ENCODE data around the gene NUP188.

The NUP188 gene

GRCh38 chr9:128901379-128901778 is 46.1 kb upstream of the NUP188 start:
- Histone ChIP-seq H3K4me3 (ENCODE audit: low read depth, low read length) (no peak overlapping the region), H3K9me3 (ENCODE audit: control insufficient read depth, insufficient read depth, low read depth, low read length) (no peaks in the 10 kb centered on the region), H3K36me3 (ENCODE audit: control insufficient read depth in 2 of 2, insufficient read depth in 1 of 2, low read length in 2 of 2) (peaks cover 0 to 18% of the 10 kb centered on the region in 2 experiments; a peak in 2 of 3 replicates), H3K27ac (ENCODE audit: extremely low read depth, low read depth, low read length) (no peak overlapping the region), H3K4me1 (ENCODE audit: control insufficient read depth, insufficient read depth, low read length) (no peaks in the 10 kb centered on the region)
- ChIA-PET CTCF (interaction anchor here (0.6 to 0.7 kb wide), 3 partner anchors 20 to 23 kb away, joined by 3 to 6 read pairs (median 4); no protein-coding TSS in a partner anchor), POLR2A (no interaction called here)
- TF ChIP-seq ZNF660 (tag by site-specific recombination; IDR thresholded peaks at IDR 0.05) (no peak), ZNF121 (tag by site-specific recombination; IDR thresholded peaks at IDR 0.05) (peak; percentile 50; the same call in 1 of the 2 replicates)

GRCh38 chr9:128901822-128902221 is 45.7 kb upstream of the NUP188 start:
- CTCF ChIA-PET = interaction anchor here (0.6 to 0.7 kb wide), 2 partner anchors 22 to 23 kb away, joined by 3 to 6 read pairs; no protein-coding TSS in a partner anchor
- Histone ChIP-seq H3K27ac (ENCODE audit: extremely low read depth, low read depth, low read length) (no peak overlapping the region), H3K4me3 (ENCODE audit: low read depth, low read length) (no peak overlapping the region), H3K36me3 (ENCODE audit: control insufficient read depth in 2 of 2, insufficient read depth in 1 of 2, low read length in 2 of 2) (peaks cover 0 to 18% of the 10 kb centered on the region in 2 experiments; a peak in 2 of 3 replicates), H3K4me1 (ENCODE audit: control insufficient read depth, insufficient read depth, low read length) (no peaks in the 10 kb centered on the region), H3K9me3 (ENCODE audit: control insufficient read depth, insufficient read depth, low read depth, low read length) (no peaks in the 10 kb centered on the region)
- POLR2A ChIA-PET = no interaction called here
- TF ChIP-seq ZNF768 (tag by site-specific recombination; IDR thresholded peaks at IDR 0.05) (0 out of 2 replicates have a peak, but pooled peaks have one; percentile 46), ZNF223 (tag by site-specific recombination; IDR thresholded peaks at IDR 0.05) (0 out of 2 replicates have a peak, but pooled peaks have one; percentile 35)
- TF ChIP-seq, protein P1, sequence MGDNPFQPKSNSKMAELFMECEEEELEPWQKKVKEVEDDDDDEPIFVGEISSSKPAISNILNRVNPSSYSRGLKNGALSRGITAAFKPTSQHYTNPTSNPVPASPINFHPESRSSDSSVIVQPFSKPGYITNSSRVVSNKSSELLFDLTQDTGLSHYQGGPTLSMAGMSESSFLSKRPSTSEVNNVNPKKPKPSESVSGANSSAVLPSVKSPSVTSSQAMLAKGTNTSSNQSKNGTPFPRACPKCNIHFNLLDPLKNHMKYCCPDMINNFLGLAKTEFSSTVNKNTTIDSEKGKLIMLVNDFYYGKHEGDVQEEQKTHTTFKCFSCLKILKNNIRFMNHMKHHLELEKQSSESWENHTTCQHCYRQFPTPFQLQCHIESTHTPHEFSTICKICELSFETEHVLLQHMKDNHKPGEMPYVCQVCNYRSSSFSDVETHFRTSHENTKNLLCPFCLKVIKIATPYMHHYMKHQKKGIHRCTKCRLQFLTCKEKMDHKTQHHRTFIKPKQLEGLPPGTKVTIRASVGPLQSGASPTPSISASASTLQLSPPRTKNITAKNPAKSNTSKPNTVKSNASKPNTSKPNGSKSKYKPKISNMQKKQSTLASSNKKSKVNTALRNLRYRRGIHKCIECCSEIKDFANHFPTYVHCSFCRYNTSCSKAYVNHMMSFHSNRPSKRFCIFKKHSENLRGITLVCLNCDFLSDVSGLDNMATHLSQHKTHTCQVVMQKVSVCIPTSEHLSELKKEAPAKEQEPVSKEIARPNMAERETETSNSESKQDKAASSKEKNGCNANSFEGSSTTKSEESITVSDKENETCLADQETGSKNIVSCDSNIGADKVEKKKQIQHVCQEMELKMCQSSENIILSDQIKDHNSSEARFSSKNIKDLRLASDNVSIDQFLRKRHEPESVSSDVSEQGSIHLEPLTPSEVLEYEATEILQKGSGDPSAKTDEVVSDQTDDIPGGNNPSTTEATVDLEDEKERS (tag by site-specific recombination; IDR thresholded peaks at IDR 0.05) = no peak

- Histone ChIP-seq H3K36me3 (ENCODE audit: control insufficient read depth in 2 of 2, insufficient read depth in 1 of 2, low read length in 2 of 2) (peaks cover 0 to 24% of the 10 kb centered on the region in 2 experiments; a peak in 2 of 3 replicates), H3K4me3 (ENCODE audit: low read depth, low read length) (no peak overlapping the region), H3K9me3 (ENCODE audit: control insufficient read depth, insufficient read depth, low read depth, low read length) (no peaks in the 10 kb centered on the region), H3K4me1 (ENCODE audit: control insufficient read depth, insufficient read depth, low read length) (no peaks in the 10 kb centered on the region), H3K27ac (ENCODE audit: extremely low read depth, low read depth, low read length) (no peak overlapping the region)
- CTCF ChIA-PET = no interaction called here
- TF ChIP-seq RBAK (tag by site-specific recombination; IDR thresholded peaks at IDR 0.05) (no peak), EGR2 (tag by site-specific recombination; IDR thresholded peaks at IDR 0.05; ENCODE audit: low read depth) (0 out of 2 replicates have a peak, but pooled peaks have one; percentile 27), ZNF776 (tag by site-specific recombination; IDR thresholded peaks at IDR 0.05; ENCODE audit: borderline replicate concordance) (no peak), KLF1 (tag by site-specific recombination; IDR thresholded peaks at IDR 0.05) (peak; percentile 94), ZNF202 (tag by site-specific recombination; IDR thresholded peaks at IDR 0.05; ENCODE audit: borderline replicate concordance) (no peak), KLF17 (tag by site-specific recombination; IDR thresholded peaks at IDR 0.05) (peak; percentile 69), ZNF658 (tag by site-specific recombination; IDR thresholded peaks at IDR 0.05) (no peak)
- POLR2A ChIA-PET = no interaction called here
Measured at GRCh38 chr9:128902351-128903078, 45.0 kb upstream of the NUP188 start.

DNA sequence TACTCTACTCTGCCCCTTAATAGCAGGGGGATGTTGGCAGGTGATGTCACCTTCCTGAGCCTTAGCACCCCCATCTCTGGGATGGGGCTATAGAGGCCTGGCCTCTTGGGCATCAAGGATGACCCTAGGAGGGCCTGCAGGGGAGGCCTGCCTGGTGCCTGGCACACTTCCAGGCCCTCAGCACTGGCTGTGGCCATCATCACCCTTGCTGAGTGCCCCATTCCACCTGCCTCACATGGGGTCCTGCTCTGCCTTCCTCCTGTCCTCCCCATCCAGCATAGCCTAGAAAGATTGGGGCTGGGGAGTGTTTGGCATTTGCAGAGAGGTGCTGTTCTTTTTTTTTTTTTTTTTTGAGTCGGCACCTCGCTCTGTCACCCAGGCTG is 44.4 kb upstream of the NUP188 start:
- H3K9me3 ChIP-seq (ENCODE audit: control insufficient read depth, insufficient read depth, low read depth, low read length) = no peaks in the 10 kb centered on the region
- no peaks in the 10 kb centered on the region for H3K4me1 ChIP-seq (ENCODE audit: control insufficient read depth, insufficient read depth, low read length)
- no peak overlapping the region for H3K27ac ChIP-seq (ENCODE audit: extremely low read depth, low read depth, low read length)
- H3K4me3 ChIP-seq (ENCODE audit: low read depth, low read length) = no peak overlapping the region
- CTCF ChIA-PET = no interaction called here
- H3K36me3 ChIP-seq (ENCODE audit: control insufficient read depth in 2 of 2, insufficient read depth in 1 of 2, low read length in 2 of 2) = peaks cover 0 to 30% of the 10 kb centered on the region in 2 experiments; a peak in 2 of 3 replicates
- POLR2A ChIA-PET = interaction anchor here (0.6 to 0.9 kb wide), 2 partner anchors 9 to 13 kb away, joined by 3 to 4 read pairs; no protein-coding TSS in a partner anchor
- TF ChIP-seq, protein P2, sequence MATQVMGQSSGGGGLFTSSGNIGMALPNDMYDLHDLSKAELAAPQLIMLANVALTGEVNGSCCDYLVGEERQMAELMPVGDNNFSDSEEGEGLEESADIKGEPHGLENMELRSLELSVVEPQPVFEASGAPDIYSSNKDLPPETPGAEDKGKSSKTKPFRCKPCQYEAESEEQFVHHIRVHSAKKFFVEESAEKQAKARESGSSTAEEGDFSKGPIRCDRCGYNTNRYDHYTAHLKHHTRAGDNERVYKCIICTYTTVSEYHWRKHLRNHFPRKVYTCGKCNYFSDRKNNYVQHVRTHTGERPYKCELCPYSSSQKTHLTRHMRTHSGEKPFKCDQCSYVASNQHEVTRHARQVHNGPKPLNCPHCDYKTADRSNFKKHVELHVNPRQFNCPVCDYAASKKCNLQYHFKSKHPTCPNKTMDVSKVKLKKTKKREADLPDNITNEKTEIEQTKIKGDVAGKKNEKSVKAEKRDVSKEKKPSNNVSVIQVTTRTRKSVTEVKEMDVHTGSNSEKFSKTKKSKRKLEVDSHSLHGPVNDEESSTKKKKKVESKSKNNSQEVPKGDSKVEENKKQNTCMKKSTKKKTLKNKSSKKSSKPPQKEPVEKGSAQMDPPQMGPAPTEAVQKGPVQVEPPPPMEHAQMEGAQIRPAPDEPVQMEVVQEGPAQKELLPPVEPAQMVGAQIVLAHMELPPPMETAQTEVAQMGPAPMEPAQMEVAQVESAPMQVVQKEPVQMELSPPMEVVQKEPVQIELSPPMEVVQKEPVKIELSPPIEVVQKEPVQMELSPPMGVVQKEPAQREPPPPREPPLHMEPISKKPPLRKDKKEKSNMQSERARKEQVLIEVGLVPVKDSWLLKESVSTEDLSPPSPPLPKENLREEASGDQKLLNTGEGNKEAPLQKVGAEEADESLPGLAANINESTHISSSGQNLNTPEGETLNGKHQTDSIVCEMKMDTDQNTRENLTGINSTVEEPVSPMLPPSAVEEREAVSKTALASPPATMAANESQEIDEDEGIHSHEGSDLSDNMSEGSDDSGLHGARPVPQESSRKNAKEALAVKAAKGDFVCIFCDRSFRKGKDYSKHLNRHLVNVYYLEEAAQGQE (tag by site-specific recombination; IDR thresholded peaks at IDR 0.05) = no peak
- peak; percentile 42 for TF ChIP-seq GLIS2 (tag by site-specific recombination; IDR thresholded peaks at IDR 0.05)
- TF ChIP-seq ZIC2 (tag by site-specific recombination; IDR thresholded peaks at IDR 0.05) = peak; percentile 68
- peak; percentile 97 for TF ChIP-seq GLIS1 (tag by site-specific recombination; IDR thresholded peaks at IDR 0.05)
- TF ChIP-seq ZNF112 (tag by site-specific recombination; IDR thresholded peaks at IDR 0.05) = no peak
- TF ChIP-seq KLF10 (tag by site-specific recombination; IDR thresholded peaks at IDR 0.05) = no peak

All from HEK293 (cell line).